ENCODE results near the gene GSX2. TPM values are rescaled to one million over a fixed set of nuclear protein-coding genes. Genes with fewer than 3 reads are reported as not detected.

Gene GSX2
- total and polyA plus RNA-seq, 2 of the 8 experiments (the other 6 are each of a cell fraction or from before 2014, with no cell fraction given): not detected

DNA sequence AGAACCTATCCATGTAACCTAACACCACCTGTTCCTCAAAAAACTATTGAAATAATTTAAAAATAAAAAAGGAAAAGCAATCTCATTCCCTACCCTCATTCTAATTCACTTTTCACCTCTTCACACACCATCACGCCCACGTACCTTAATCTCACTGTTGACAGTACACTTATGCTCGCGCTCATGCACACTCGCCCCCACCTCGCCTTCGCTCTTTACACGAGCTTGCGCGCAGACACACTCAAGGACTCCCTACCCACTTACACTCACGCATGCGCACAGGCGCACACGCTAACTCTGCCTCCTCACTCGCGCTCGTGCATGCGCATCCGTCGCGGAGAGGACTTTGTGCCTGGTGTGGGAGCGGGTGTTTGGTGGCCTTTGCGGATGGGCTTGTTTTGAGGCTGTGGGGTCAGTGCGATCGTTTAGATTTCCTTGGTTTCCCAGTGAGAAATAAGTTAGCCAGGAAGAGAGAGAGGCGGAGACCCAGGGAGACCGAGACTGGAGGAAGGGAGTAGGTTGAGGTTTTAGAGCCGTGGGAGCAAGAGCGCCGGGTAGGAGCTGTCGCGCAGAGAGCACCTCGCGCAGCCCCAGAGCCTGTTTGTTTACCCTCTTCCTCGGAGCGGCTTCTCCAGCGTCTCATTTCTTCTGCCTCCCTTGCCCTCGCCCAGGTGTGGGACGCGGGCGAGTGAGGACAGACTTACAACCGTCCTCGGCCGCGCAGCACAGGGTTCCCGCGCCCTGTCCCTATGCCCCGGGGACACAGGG is 8.1 kb upstream of the GSX2 start (continued):
- TF ChIP-seq, protein P1, sequence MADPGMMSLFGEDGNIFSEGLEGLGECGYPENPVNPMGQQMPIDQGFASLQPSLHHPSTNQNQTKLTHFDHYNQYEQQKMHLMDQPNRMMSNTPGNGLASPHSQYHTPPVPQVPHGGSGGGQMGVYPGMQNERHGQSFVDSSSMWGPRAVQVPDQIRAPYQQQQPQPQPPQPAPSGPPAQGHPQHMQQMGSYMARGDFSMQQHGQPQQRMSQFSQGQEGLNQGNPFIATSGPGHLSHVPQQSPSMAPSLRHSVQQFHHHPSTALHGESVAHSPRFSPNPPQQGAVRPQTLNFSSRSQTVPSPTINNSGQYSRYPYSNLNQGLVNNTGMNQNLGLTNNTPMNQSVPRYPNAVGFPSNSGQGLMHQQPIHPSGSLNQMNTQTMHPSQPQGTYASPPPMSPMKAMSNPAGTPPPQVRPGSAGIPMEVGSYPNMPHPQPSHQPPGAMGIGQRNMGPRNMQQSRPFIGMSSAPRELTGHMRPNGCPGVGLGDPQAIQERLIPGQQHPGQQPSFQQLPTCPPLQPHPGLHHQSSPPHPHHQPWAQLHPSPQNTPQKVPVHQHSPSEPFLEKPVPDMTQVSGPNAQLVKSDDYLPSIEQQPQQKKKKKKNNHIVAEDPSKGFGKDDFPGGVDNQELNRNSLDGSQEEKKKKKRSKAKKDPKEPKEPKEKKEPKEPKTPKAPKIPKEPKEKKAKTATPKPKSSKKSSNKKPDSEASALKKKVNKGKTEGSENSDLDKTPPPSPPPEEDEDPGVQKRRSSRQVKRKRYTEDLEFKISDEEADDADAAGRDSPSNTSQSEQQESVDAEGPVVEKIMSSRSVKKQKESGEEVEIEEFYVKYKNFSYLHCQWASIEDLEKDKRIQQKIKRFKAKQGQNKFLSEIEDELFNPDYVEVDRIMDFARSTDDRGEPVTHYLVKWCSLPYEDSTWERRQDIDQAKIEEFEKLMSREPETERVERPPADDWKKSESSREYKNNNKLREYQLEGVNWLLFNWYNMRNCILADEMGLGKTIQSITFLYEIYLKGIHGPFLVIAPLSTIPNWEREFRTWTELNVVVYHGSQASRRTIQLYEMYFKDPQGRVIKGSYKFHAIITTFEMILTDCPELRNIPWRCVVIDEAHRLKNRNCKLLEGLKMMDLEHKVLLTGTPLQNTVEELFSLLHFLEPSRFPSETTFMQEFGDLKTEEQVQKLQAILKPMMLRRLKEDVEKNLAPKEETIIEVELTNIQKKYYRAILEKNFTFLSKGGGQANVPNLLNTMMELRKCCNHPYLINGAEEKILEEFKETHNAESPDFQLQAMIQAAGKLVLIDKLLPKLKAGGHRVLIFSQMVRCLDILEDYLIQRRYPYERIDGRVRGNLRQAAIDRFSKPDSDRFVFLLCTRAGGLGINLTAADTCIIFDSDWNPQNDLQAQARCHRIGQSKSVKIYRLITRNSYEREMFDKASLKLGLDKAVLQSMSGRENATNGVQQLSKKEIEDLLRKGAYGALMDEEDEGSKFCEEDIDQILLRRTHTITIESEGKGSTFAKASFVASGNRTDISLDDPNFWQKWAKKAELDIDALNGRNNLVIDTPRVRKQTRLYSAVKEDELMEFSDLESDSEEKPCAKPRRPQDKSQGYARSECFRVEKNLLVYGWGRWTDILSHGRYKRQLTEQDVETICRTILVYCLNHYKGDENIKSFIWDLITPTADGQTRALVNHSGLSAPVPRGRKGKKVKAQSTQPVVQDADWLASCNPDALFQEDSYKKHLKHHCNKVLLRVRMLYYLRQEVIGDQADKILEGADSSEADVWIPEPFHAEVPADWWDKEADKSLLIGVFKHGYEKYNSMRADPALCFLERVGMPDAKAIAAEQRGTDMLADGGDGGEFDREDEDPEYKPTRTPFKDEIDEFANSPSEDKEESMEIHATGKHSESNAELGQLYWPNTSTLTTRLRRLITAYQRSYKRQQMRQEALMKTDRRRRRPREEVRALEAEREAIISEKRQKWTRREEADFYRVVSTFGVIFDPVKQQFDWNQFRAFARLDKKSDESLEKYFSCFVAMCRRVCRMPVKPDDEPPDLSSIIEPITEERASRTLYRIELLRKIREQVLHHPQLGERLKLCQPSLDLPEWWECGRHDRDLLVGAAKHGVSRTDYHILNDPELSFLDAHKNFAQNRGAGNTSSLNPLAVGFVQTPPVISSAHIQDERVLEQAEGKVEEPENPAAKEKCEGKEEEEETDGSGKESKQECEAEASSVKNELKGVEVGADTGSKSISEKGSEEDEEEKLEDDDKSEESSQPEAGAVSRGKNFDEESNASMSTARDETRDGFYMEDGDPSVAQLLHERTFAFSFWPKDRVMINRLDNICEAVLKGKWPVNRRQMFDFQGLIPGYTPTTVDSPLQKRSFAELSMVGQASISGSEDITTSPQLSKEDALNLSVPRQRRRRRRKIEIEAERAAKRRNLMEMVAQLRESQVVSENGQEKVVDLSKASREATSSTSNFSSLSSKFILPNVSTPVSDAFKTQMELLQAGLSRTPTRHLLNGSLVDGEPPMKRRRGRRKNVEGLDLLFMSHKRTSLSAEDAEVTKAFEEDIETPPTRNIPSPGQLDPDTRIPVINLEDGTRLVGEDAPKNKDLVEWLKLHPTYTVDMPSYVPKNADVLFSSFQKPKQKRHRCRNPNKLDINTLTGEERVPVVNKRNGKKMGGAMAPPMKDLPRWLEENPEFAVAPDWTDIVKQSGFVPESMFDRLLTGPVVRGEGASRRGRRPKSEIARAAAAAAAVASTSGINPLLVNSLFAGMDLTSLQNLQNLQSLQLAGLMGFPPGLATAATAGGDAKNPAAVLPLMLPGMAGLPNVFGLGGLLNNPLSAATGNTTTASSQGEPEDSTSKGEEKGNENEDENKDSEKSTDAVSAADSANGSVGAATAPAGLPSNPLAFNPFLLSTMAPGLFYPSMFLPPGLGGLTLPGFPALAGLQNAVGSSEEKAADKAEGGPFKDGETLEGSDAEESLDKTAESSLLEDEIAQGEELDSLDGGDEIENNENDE (IDR thresholded peaks at IDR 0.05; ENCODE audit: insufficient replicate concordance, low read length): no peak
- no peak for TF ChIP-seq EGR1 (IDR thresholded peaks at IDR 0.05; ENCODE audit: borderline replicate concordance, low read depth, low read length)
- no peak for TF ChIP-seq HDAC6 (IDR thresholded peaks at IDR 0.05; ENCODE audit: low read depth, low read length)
- TF ChIP-seq NRF1 (IDR thresholded peaks at IDR 0.05; ENCODE audit: low read depth, low read length): peak; percentile 46

Data from H1 (cell line).